ENCODE measurements around the gene APBB1.

The APBB1 gene

GRCh38 chr11:6457581-6458320 is 38.9 kb upstream of the APBB1 start:
- no peak for DNase-seq
- no peak overlapping the region for H3K9ac ChIP-seq (ENCODE audit: low read depth, low read length)
- no peaks in the 10 kb centered on the region for H3K79me2 ChIP-seq (ENCODE audit: insufficient read depth, low read length)

GRCh38 chr11:6456361-6457073 is 37.6 kb upstream of the APBB1 start:
- Histone ChIP-seq H3K27me3 (ENCODE audit: insufficient read depth, low read length, poor library complexity) (no peaks in the 10 kb centered on the region), H3K36me3 (ENCODE audit: insufficient read depth, low read length) (peaks cover 22% of the 10 kb centered on the region), H3K4me1 (ENCODE audit: insufficient read depth, low read length) (no peaks in the 10 kb centered on the region), H3K9me3 (ENCODE audit: insufficient read depth, low read length, severe bottlenecking) (no peaks in the 10 kb centered on the region), H4K20me1 (ENCODE audit: insufficient read depth, low read length) (no peaks in the 10 kb centered on the region), H3K4me3 (ENCODE audit: low read depth in 1 of 2, low read length in 2 of 2) (no peak overlapping the region), H3K79me2 (ENCODE audit: insufficient read depth, low read length) (no peaks in the 10 kb centered on the region), H2AFZ (ENCODE audit: low read depth, low read length) (no peak overlapping the region), H3K27ac (ENCODE audit: low read length) (no peak overlapping the region), H3K9ac (ENCODE audit: low read depth, low read length) (no peak overlapping the region), H3K4me2 (ENCODE audit: insufficient read depth, low read length) (no peak overlapping the region)
- no peak for DNase-seq
- no peak for ATAC-seq (ENCODE audit: insufficient read depth, low read depth)
- TF ChIP-seq EZH2 (IDR thresholded peaks at IDR 0.05; ENCODE audit: borderline replicate concordance, low read depth, low read length, severe bottlenecking) (no peak), CTCF (IDR thresholded peaks at IDR 0.05; ENCODE audit: borderline replicate concordance, extremely low read depth, low read length, poor library complexity, severe bottlenecking) (no peak)

More at GRCh38 chr11:6457581-6458320, 38.9 kb upstream of the APBB1 start:
- Histone ChIP-seq H3K9me3 (ENCODE audit: insufficient read depth, low read length, severe bottlenecking) (no peaks in the 10 kb centered on the region), H3K4me2 (ENCODE audit: insufficient read depth, low read length) (no peak overlapping the region), H3K36me3 (ENCODE audit: insufficient read depth, low read length) (peaks cover 19% of the 10 kb centered on the region), H4K20me1 (ENCODE audit: insufficient read depth, low read length) (no peaks in the 10 kb centered on the region), H3K4me1 (ENCODE audit: insufficient read depth, low read length) (no peaks in the 10 kb centered on the region), H3K4me3 (ENCODE audit: low read depth in 1 of 2, low read length in 2 of 2) (no peak overlapping the region), H2AFZ (ENCODE audit: low read depth, low read length) (no peak overlapping the region), H3K27me3 (ENCODE audit: insufficient read depth, low read length, poor library complexity) (no peaks in the 10 kb centered on the region), H3K27ac (ENCODE audit: low read length) (no peak overlapping the region)
- ATAC-seq (ENCODE audit: insufficient read depth, low read depth) = no peak
- no peak for TF ChIP-seq EZH2 (IDR thresholded peaks at IDR 0.05; ENCODE audit: borderline replicate concordance, low read depth, low read length, severe bottlenecking)

- Histone ChIP-seq H3K79me2 (ENCODE audit: insufficient read depth, low read length) (no peaks in the 10 kb centered on the region), H3K9me3 (ENCODE audit: insufficient read depth, low read length, severe bottlenecking) (no peaks in the 10 kb centered on the region), H3K4me2 (ENCODE audit: insufficient read depth, low read length) (no peak overlapping the region), H3K36me3 (ENCODE audit: insufficient read depth, low read length) (peaks cover 30% of the 10 kb centered on the region), H3K27ac (ENCODE audit: low read length) (no peak overlapping the region), H3K4me3 (ENCODE audit: low read depth in 1 of 2, low read length in 2 of 2) (no peak overlapping the region), H3K4me1 (ENCODE audit: insufficient read depth, low read length) (no peaks in the 10 kb centered on the region), H3K27me3 (ENCODE audit: insufficient read depth, low read length, poor library complexity) (no peaks in the 10 kb centered on the region), H3K9ac (ENCODE audit: low read depth, low read length) (no peak overlapping the region), H4K20me1 (ENCODE audit: insufficient read depth, low read length) (no peaks in the 10 kb centered on the region), H2AFZ (ENCODE audit: low read depth, low read length) (no peak overlapping the region)
- DNase-seq = no peak
- no peak for ATAC-seq (ENCODE audit: insufficient read depth, low read depth)
- TF ChIP-seq CTCF (IDR thresholded peaks at IDR 0.05; ENCODE audit: borderline replicate concordance, extremely low read depth, low read length, poor library complexity, severe bottlenecking) (no peak), EZH2 (IDR thresholded peaks at IDR 0.05; ENCODE audit: borderline replicate concordance, low read depth, low read length, severe bottlenecking) (no peak)
Measured at GRCh38 chr11:6455070-6455469, 36.2 kb upstream of the APBB1 start.

GRCh38 chr11:6453152-6453551 is 34.3 kb upstream of the APBB1 start:
- no peak for TF ChIP-seq EZH2 (IDR thresholded peaks at IDR 0.05; ENCODE audit: borderline replicate concordance, low read depth, low read length, severe bottlenecking)
- TF ChIP-seq CTCF (IDR thresholded peaks at IDR 0.05; ENCODE audit: borderline replicate concordance, extremely low read depth, low read length, poor library complexity, severe bottlenecking) = no peak
- Histone ChIP-seq H3K4me2 (ENCODE audit: insufficient read depth, low read length) (no peak overlapping the region), H2AFZ (ENCODE audit: low read depth, low read length) (no peak overlapping the region), H4K20me1 (ENCODE audit: insufficient read depth, low read length) (no peaks in the 10 kb centered on the region), H3K27ac (ENCODE audit: low read length) (no peak overlapping the region), H3K79me2 (ENCODE audit: insufficient read depth, low read length) (no peaks in the 10 kb centered on the region), H3K9me3 (ENCODE audit: insufficient read depth, low read length, severe bottlenecking) (no peaks in the 10 kb centered on the region), H3K27me3 (ENCODE audit: insufficient read depth, low read length, poor library complexity) (no peaks in the 10 kb centered on the region), H3K9ac (ENCODE audit: low read depth, low read length) (no peak overlapping the region), H3K36me3 (ENCODE audit: insufficient read depth, low read length) (peaks cover 30% of the 10 kb centered on the region), H3K4me1 (ENCODE audit: insufficient read depth, low read length) (no peaks in the 10 kb centered on the region), H3K4me3 (ENCODE audit: low read depth in 1 of 2, low read length in 2 of 2) (no peak overlapping the region)
- DNase-seq = no peak
- ATAC-seq (ENCODE audit: insufficient read depth, low read depth) = no peak
